Measurements from ENCODE around the gene NEU3. TPM values are rescaled to one million over a fixed set of nuclear protein-coding genes. Genes with fewer than 3 reads are reported as not detected.

Gene NEU3
- polyA plus RNA-seq, 3 donors: 2.3 to 25.1 (median 3.9) TPM

DNA sequence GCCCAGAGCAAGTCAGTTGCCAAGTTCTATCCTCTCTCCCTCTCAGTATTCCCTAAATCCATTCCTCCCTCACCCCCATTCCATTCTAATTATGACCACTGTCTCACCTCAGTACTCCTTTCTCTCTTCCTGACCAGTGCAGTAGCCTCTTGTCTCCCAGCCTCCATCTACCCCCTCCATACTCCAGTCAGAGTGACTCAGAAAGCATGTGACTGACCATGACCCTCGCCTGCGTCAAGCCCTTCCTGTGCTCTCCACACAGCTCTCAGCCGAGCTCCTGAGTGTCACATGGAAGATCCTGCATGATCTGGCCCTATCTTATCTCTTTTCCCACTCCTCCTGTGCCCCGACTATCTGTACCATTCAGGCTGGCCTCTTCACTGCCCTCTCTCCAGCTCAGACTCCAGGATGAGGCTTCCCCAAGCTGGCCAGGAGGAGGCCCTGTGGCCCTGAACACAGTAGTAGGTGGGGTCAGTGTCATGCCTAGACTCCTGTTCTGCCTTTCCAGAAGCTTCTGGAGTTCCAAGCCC is 42.6 kb downstream of the NEU3 start:
- TF ChIP-seq, protein P1, sequence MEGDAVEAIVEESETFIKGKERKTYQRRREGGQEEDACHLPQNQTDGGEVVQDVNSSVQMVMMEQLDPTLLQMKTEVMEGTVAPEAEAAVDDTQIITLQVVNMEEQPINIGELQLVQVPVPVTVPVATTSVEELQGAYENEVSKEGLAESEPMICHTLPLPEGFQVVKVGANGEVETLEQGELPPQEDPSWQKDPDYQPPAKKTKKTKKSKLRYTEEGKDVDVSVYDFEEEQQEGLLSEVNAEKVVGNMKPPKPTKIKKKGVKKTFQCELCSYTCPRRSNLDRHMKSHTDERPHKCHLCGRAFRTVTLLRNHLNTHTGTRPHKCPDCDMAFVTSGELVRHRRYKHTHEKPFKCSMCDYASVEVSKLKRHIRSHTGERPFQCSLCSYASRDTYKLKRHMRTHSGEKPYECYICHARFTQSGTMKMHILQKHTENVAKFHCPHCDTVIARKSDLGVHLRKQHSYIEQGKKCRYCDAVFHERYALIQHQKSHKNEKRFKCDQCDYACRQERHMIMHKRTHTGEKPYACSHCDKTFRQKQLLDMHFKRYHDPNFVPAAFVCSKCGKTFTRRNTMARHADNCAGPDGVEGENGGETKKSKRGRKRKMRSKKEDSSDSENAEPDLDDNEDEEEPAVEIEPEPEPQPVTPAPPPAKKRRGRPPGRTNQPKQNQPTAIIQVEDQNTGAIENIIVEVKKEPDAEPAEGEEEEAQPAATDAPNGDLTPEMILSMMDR (IDR thresholded peaks at IDR 0.05): no peak

DNA sequence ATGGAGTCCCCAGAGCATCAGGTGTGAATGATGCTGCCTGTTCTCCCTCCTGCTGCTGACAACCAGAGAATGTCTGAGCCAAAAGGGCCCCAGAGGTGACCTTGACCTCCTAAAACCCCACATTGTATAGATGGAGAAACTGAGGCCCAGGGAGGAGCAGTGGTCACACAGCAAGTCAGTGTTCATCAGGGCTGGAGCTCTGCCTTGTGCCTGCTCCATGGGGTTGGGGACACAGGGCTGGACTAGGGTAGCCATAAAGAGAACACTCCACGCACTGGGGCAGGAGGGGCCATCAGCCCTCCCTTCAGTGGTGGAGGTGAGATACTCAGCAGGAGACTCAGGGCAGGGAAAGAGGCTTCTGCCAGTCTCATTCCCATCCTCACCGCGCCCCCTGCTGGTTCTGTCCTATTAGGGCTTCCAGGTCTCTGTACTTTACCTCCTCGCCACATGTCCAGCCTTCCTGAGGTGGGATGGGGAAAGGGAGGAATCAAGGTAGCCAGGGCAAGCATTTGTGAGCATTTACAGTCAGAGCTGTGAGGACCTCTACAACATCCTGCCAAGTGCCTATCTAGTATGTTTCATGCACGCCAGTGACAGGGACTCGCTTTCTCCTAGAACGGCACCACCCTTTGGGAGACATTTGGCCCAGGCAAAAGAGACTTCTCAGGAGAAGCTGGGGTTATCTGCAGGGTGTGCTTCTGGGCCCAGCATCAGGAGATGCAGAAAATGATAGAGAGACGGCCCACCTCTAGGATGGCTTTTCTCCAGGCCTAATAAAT is 43.2 kb downstream of the NEU3 start:
- no peak overlapping the region for H3K4me3 Mint-ChIP-seq
- H3K9me3 Mint-ChIP-seq: no peaks in the 10 kb centered on the region
- TF ChIP-seq, protein P1 (IDR thresholded peaks at IDR 0.05): peak; percentile 81
- Histone ChIP-seq H3K4me2 (replicated peaks; ENCODE audit: extremely low read depth, low read length, poor library complexity, severe bottlenecking) (no peak overlapping the region), H3K36me3 (replicated peaks in 1 of 2; ENCODE audit: control insufficient read depth in 1 of 2, insufficient read depth in 2 of 2, low read length in 2 of 2) (no peaks in the 10 kb centered on the region), H2AFZ (ENCODE audit: insufficient read depth, low read depth, low read length, poor library complexity, severe bottlenecking) (no peak overlapping the region), H3K27me3 (ENCODE audit: control insufficient read depth in 2 of 2, insufficient read depth in 2 of 2, low read length in 2 of 2) (no peaks in the 10 kb centered on the region), H3K79me2 (ENCODE audit: insufficient read depth, low read length) (no peaks in the 10 kb centered on the region), H3K9ac (ENCODE audit: insufficient read depth, low read length, poor library complexity, severe bottlenecking) (no peak overlapping the region), H3K4me3 (replicated peaks in 1 of 3; ENCODE audit: low read depth in 2 of 3, low read length in 3 of 3) (no peak overlapping the region), H3K4me1 (ENCODE audit: control insufficient read depth in 1 of 2, insufficient read depth in 2 of 2, low read length in 2 of 2) (no peaks in the 10 kb centered on the region), H4K20me1 (ENCODE audit: insufficient read depth, low read length) (no peaks in the 10 kb centered on the region), H3K27ac (ENCODE audit: low read depth in 1 of 2, low read length in 2 of 2) (no peak overlapping the region), H3K9me3 (replicated peaks in 1 of 2; ENCODE audit: control insufficient read depth in 1 of 2, insufficient read depth in 1 of 2, low read length in 2 of 2) (no peaks in the 10 kb centered on the region)
- peaks cover 0 to 4% (median 3%) of the 10 kb centered on the region in 3 donors for H3K27me3 Mint-ChIP-seq (ENCODE audit: low read depth in 3 of 3)
- H3K36me3 Mint-ChIP-seq: no peaks in the 10 kb centered on the region
- peak; percentile 17 to 44 (median 25) for DNase-seq
- H3K4me1 Mint-ChIP-seq: peaks cover 5% of the 10 kb centered on the region
- intact Hi-C loops (cut with micrococcal nuclease): loop anchor here (5.0 kb wide), 2 partner anchors 100 to 105 kb away; no protein-coding TSS in a partner anchor
- H3K27ac Mint-ChIP-seq: no peak overlapping the region
- WGBS (ENCODE audit: insufficient coverage): 84% methylated on average over 5 of the region's 8 CpGs

More for the DNA sequence above, 42.6 kb downstream of the NEU3 start:
- no peak overlapping the region for H3K9ac ChIP-seq (ENCODE audit: insufficient read depth, low read length, poor library complexity, severe bottlenecking)
- no peaks in the 10 kb centered on the region for H3K36me3 ChIP-seq (replicated peaks in 1 of 2; ENCODE audit: control insufficient read depth in 1 of 2, insufficient read depth in 2 of 2, low read length in 2 of 2)
- intact Hi-C loops (cut with micrococcal nuclease): loop anchor here (5.0 kb wide), 2 partner anchors 99 to 104 kb away; no protein-coding TSS in a partner anchor
- no peaks in the 10 kb centered on the region for H3K79me2 ChIP-seq (ENCODE audit: insufficient read depth, low read length)
- no peak overlapping the region for H3K4me2 ChIP-seq (replicated peaks; ENCODE audit: extremely low read depth, low read length, poor library complexity, severe bottlenecking)
- H3K4me1 Mint-ChIP-seq: peaks cover 5% of the 10 kb centered on the region
- no peaks in the 10 kb centered on the region for H4K20me1 ChIP-seq (ENCODE audit: insufficient read depth, low read length)
- H3K27me3 ChIP-seq (ENCODE audit: control insufficient read depth in 2 of 2, insufficient read depth in 2 of 2, low read length in 2 of 2): no peaks in the 10 kb centered on the region
- no peak overlapping the region for H2AFZ ChIP-seq (ENCODE audit: insufficient read depth, low read depth, low read length, poor library complexity, severe bottlenecking)
- no peaks in the 10 kb centered on the region for H3K9me3 ChIP-seq (replicated peaks in 1 of 2; ENCODE audit: control insufficient read depth in 1 of 2, insufficient read depth in 1 of 2, low read length in 2 of 2)
- peak in 1 of 3 donors; percentile 35 for DNase-seq
- no peak overlapping the region for H3K4me3 Mint-ChIP-seq
- peaks cover 0 to 4% (median 3%) of the 10 kb centered on the region in 3 donors for H3K27me3 Mint-ChIP-seq (ENCODE audit: low read depth in 3 of 3)
- H3K4me3 ChIP-seq (replicated peaks in 1 of 3; ENCODE audit: low read depth in 2 of 3, low read length in 3 of 3): no peak overlapping the region
- H3K27ac Mint-ChIP-seq: peak overlapping the region in 1 of 7 donors; percentile 63
- H3K36me3 Mint-ChIP-seq: no peaks in the 10 kb centered on the region
- H3K4me1 ChIP-seq (ENCODE audit: control insufficient read depth in 1 of 2, insufficient read depth in 2 of 2, low read length in 2 of 2): no peaks in the 10 kb centered on the region
- H3K9me3 Mint-ChIP-seq: no peaks in the 10 kb centered on the region
- H3K27ac ChIP-seq (ENCODE audit: low read depth in 1 of 2, low read length in 2 of 2): no peak overlapping the region
- WGBS (ENCODE audit: insufficient coverage): 26% methylated on average over 3 of the region's 4 CpGs
